Stomach (tissue), 9 donors: ENCODE data around the gene TSPAN11. TPM values are rescaled to one million over a fixed set of nuclear protein-coding genes. Genes with fewer than 3 reads are reported as not detected.
A peak's percentile ranks its signal among the peaks of the same experiment; 100 is the strongest.

Experiments used
- DNase-seq, 2 donors: peaks; one replicate each; pipeline versions ENCODE4 v3.0.0 to v3.0.0-alpha.2; 2013 to 2019
- H3K27ac ChIP-seq, 5 donors: fragments of 200-600 bp in 4 of 5; sonication (generic) in 4 of 5; one replicate each; pipeline ENCODE4 v1.5.1; 2013 to 2019; ENCODE audit warnings: mild to moderate bottlenecking in 1 of 5, moderate library complexity in 1 of 5
- H3K27me3 ChIP-seq, 3 donors: fragments of 200-600 bp; sonication (generic); one replicate each; pipeline ENCODE4 v1.5.1; 2017 to 2019; ENCODE audit warnings: mixed run types in 1 of 3
- H3K36me3 ChIP-seq, 4 donors: fragments of 200-600 bp; sonication (generic); 1 replicate in 3 of 4; 2 replicates in 1 of 4; pipeline ENCODE4 v1.5.1; 2016 to 2019
- H3K4me1 ChIP-seq, 4 donors: fragments of 200-600 bp; sonication (generic); one replicate each; pipeline ENCODE4 v1.5.1; 2016 to 2019
- H3K4me3 ChIP-seq, 4 donors: fragments of 200-600 bp; sonication (generic) in 3 of 4; one replicate each; pipeline ENCODE4 v1.5.1; 2016 to 2019; ENCODE audit warnings: mild to moderate bottlenecking in 1 of 4
- H3K9me3 ChIP-seq, 4 donors: fragments of 200-600 bp; sonication (generic); one replicate each; pipeline ENCODE4 v1.5.1; 2016 to 2019
- CTCF ChIP-seq, 7 experiments: fragments of 450-650 bp in 4 of 7; fragments of 200-600 bp in 3 of 7; sonication (generic) in 3 of 7; IDR thresholded peaks; one replicate each; pipeline ENCODE4 v1.5.1; 2016 to 2019; ENCODE audit warnings: antibody characterized with exemption in 7 of 7, control low read depth in 2 of 7, mild to moderate bottlenecking in 1 of 7
- EP300 ChIP-seq: sonication (generic); formaldehyde crosslinking; IDR thresholded peaks from one replicate; pipeline ENCODE4 v1.6.1; 2017; ENCODE audit warnings: antibody characterized with exemption
- POLR2A ChIP-seq, 4 donors: fragments of 450-650 bp; IDR thresholded peaks; one replicate each; pipeline ENCODE4 v1.6.1; 2016; ENCODE audit warnings: antibody characterized with exemption in 4 of 4, control low read depth in 2 of 4, mild to moderate bottlenecking in 1 of 4, moderate library complexity in 1 of 4
- POLR2AphosphoS5 ChIP-seq, 3 donors: sonication (generic); formaldehyde crosslinking; IDR thresholded peaks; one replicate each; pipeline ENCODE4 v1.6.1; 2016; ENCODE audit warnings: antibody characterized with exemption in 3 of 3
- WGBS, 5 donors: extraction: QIAGEN DNeasy Blood & Tissue Kit in 3 of 5; methylation state at CpG; one replicate each; pipeline versions ENCODE4 v1.1.5 to v1.1.7; 2013 to 2018; 5-methylcytosine and 5-hydroxymethylcytosine counted together
- intact Hi-C: fragments of 100-400 bp; cut with DNase I; formaldehyde crosslinking; loops from one replicate; pipeline ENCODE4 v1.15.1; 2023; ENCODE audit warnings: low total_unique reads
- polyA plus RNA-seq, 3 donors: library from polyadenylated mRNA; stranded (reverse); fragments of 200-250 nt; gene quantifications; one replicate each; pipeline ENCODE4 v1.2.3, GENCODE V29; 2013
- total RNA-seq, 5 donors: library from RNA; depleted of rRNA; stranded (reverse); fragments of >200 nt; gene quantifications; one replicate each; pipeline versions ENCODE4 v1.1.0 to v1.2.3, GENCODE V29; 2014 to 2016
- donor health status: healthy with polysubstance abuse.
- donor health status: Bipolar disorder and iron deficiency.
- donor health status: healthy.

TSPAN11 gene
- total and polyA plus RNA-seq, 8 donors = under 0.01 to 5.5 (median 1.3) TPM

GRCh38 chr12:30914986-30915591, 11.5 kb upstream of the TSPAN11 start:
- no peak overlapping the region for H3K27ac ChIP-seq
- no peaks in the 10 kb centered on the region for H3K27me3 ChIP-seq
- 74 to 83% (median 76%) methylated on average over 9 of the region's 9 CpGs for WGBS, 5 donors
- no peaks in the 10 kb centered on the region for H3K4me1 ChIP-seq
- H3K4me3 ChIP-seq = no peak overlapping the region
- intact Hi-C loops = no loop called here
- no peaks in the 10 kb centered on the region for H3K9me3 ChIP-seq
- TF ChIP-seq POLR2A (IDR thresholded peaks at IDR 0.05) (no peak), EP300 (no peak)
- no peaks in the 10 kb centered on the region for H3K36me3 ChIP-seq
- no peak for DNase-seq

GRCh38 chr12:30923057-30923456, 3.5 kb upstream of the TSPAN11 start:
- TF ChIP-seq CTCF (IDR thresholded peaks at IDR 0.05) (no peak), POLR2A (IDR thresholded peaks at IDR 0.05) (no peak), POLR2AphosphoS5 (IDR thresholded peaks at IDR 0.05) (no peak), EP300 (no peak)
- intact Hi-C loops = no loop called here
- H3K27ac ChIP-seq = no peak overlapping the region
- no peaks in the 10 kb centered on the region for H3K36me3 ChIP-seq
- DNase-seq = no peak
- H3K4me3 ChIP-seq = no peak overlapping the region
- peaks cover 4 to 15% (median 14%) of the 10 kb centered on the region in 4 donors for H3K4me1 ChIP-seq
- 77 to 95% (median 88%) methylated on average over 1 of the region's 1 CpG for WGBS, 5 donors
- no peaks in the 10 kb centered on the region for H3K9me3 ChIP-seq
- peaks cover 0 to 34% (median 20%) of the 10 kb centered on the region in 3 donors for H3K27me3 ChIP-seq

GRCh38 chr12:30925607-30926242, 823 bp upstream of the TSPAN11 start:
- H3K4me3 ChIP-seq = peak overlapping the region; percentile 39 to 49 (median 42)
- peaks cover 0 to 53% (median 20%) of the 10 kb centered on the region in 3 donors for H3K27me3 ChIP-seq
- H3K27ac ChIP-seq = peak overlapping the region in 2 of 5 donors; percentile 28 to 64
- peaks cover 4 to 15% (median 14%) of the 10 kb centered on the region in 4 donors for H3K4me1 ChIP-seq
- no peaks in the 10 kb centered on the region for H3K9me3 ChIP-seq
- WGBS, 5 donors = 61 to 69% (median 64%) methylated on average over 11 of the region's 11 CpGs
- H3K36me3 ChIP-seq = no peaks in the 10 kb centered on the region
- DNase-seq = no peak
- TF ChIP-seq POLR2AphosphoS5 (IDR thresholded peaks at IDR 0.05) (no peak), POLR2A (IDR thresholded peaks at IDR 0.05) (no peak), CTCF (IDR thresholded peaks at IDR 0.05) (no peak), EP300 (no peak)
- intact Hi-C loops = no loop called here

- Histone ChIP-seq H3K4me3 (peak overlapping the region in 1 of 4 donors; percentile 45), H3K27ac (peak overlapping the region in 1 of 5 donors; percentile 28)
- intact Hi-C loops = no loop called here
These were observed 669 bp downstream of the TSPAN11 start for GRCh38 chr12:30927222-30927611.

More at GRCh38 chr12:30927222-30927611, 669 bp downstream of the TSPAN11 start:
- Histone ChIP-seq H3K36me3 (no peaks in the 10 kb centered on the region), H3K9me3 (no peaks in the 10 kb centered on the region), H3K4me1 (peaks cover 4 to 15% (median 14%) of the 10 kb centered on the region in 4 donors), H3K27me3 (peaks cover 0 to 61% (median 20%) of the 10 kb centered on the region in 3 donors)
- WGBS, 5 donors = 79 to 88% (median 84%) methylated on average over 7 of the region's 7 CpGs
- TF ChIP-seq POLR2A (IDR thresholded peaks at IDR 0.05) (no peak), EP300 (no peak), POLR2AphosphoS5 (IDR thresholded peaks at IDR 0.05) (no peak), CTCF (IDR thresholded peaks at IDR 0.05) (no peak)
- peak in 1 of 2 donors; percentile 21 for DNase-seq
